IMR-90 (cell line): Measurements from ENCODE around the gene UST. TPM values are rescaled to one million over a fixed set of nuclear protein-coding genes. Genes with fewer than 3 reads are reported as not detected.

Source experiments
- ATAC-seq: fragments of 200-7000 bp; cut with Tn5 transposase; 2 replicates; pipeline ENCODE4 v1.9.1; 2020; ENCODE audit warnings: low read depth, mild to moderate bottlenecking, moderate library complexity
- BruUV-seq: library from RNA; stranded (reverse); fragments of 400-500 nt; replicated peaks from 2 replicates; lab custom pipeline; 2021; lab: Mats Ljungman, UMichigan
- CTCF ChIA-PET: fragments of 300-600 bp; formaldehyde crosslinking; extraction: SDS; loops from one replicate; lab custom pipeline; 2021; ENCODE audit warnings: antibody characterized with exemption; lab: Yijun Ruan, JAX
- POLR2A ChIA-PET: fragments of 300-600 bp; sonication (Branson Sonifier 250); formaldehyde crosslinking; loops from one replicate; lab custom pipeline; 2022; ENCODE audit warnings: antibody characterized with exemption; ENCODE audit not compliant: unreplicated experiment; lab: Charles Lee
- DNase-seq: peaks from one replicate; pipeline ENCODE4 v3.0.0; 2013
- H2AFZ ChIP-seq: replicated peaks from 2 replicates; pipeline ENCODE3; 2013; ENCODE audit warnings: low read length, mild to moderate bottlenecking; ENCODE audit not compliant: poor library complexity
- H2AK5ac ChIP-seq: 2 replicates; pipeline ENCODE4 v1.6.1; 2013; ENCODE audit warnings: low read depth, low read length, inconsistent platforms
- H2AK9ac ChIP-seq: replicated peaks from 2 replicates; pipeline ENCODE3; 2013; ENCODE audit warnings: mild to moderate bottlenecking, low read depth, low read length, moderate library complexity; ENCODE audit not compliant: poor library complexity
- H2BK120ac ChIP-seq: 2 replicates; pipeline ENCODE4 v1.6.1; 2013; ENCODE audit warnings: low read depth, low read length, inconsistent platforms
- H2BK15ac ChIP-seq: 3 replicates; pipeline ENCODE4 v1.6.1; 2013; ENCODE audit warnings: low read depth, low read length, inconsistent platforms
- H2BK20ac ChIP-seq: 2 replicates; pipeline ENCODE4 v1.6.1; 2013; ENCODE audit warnings: low read depth, mild to moderate bottlenecking, inconsistent platforms, low read length, moderate library complexity
- H2BK5ac ChIP-seq: 2 replicates; pipeline ENCODE4 v1.6.1; 2013; ENCODE audit warnings: mild to moderate bottlenecking, low read depth, low read length, inconsistent platforms; ENCODE audit not compliant: poor library complexity, severe bottlenecking
- H3K14ac ChIP-seq: replicated peaks from 2 replicates; pipeline ENCODE4 v1.6.1; 2013; ENCODE audit warnings: low read depth, low read length, inconsistent platforms
- H3K18ac ChIP-seq: 2 replicates; pipeline ENCODE4 v1.6.1; 2013; ENCODE audit warnings: low read depth, low read length, control low read depth
- H3K23ac ChIP-seq: 2 replicates; pipeline ENCODE4 v1.6.1; 2013; ENCODE audit warnings: low read depth, low read length, inconsistent platforms
- H3K27ac ChIP-seq: 2 replicates; pipeline ENCODE4 v1.5.1; 2013; ENCODE audit warnings: mild to moderate bottlenecking, control low read depth, low read length; ENCODE audit not compliant: insufficient read depth
- H3K27me3 ChIP-seq: 2 replicates; pipeline ENCODE4 v1.6.1; 2013; ENCODE audit warnings: low read length; ENCODE audit not compliant: control insufficient read depth, insufficient read depth
- H3K36me3 ChIP-seq: 2 replicates; pipeline ENCODE4 v1.6.1; 2013; ENCODE audit warnings: low read length, mixed read lengths; ENCODE audit not compliant: control insufficient read depth, insufficient read depth
- H3K4ac ChIP-seq: 2 replicates; pipeline ENCODE4 v1.6.1; 2013; ENCODE audit warnings: low read depth, low read length, inconsistent platforms
- H3K4me1 ChIP-seq: 2 replicates; pipeline ENCODE4 v1.6.1; 2013; ENCODE audit warnings: low read length, mixed read lengths; ENCODE audit not compliant: control insufficient read depth, insufficient read depth
- H3K4me2 ChIP-seq: 2 replicates; pipeline ENCODE4 v1.6.1; 2013; ENCODE audit warnings: low read depth, mild to moderate bottlenecking, control low read depth, low read length, moderate library complexity
- H3K4me3 ChIP-seq: 2 replicates; pipeline ENCODE4 v1.5.1; 2013; ENCODE audit warnings: low read depth, mild to moderate bottlenecking, control low read depth, low read length, moderate library complexity; ENCODE audit not compliant: insufficient read depth
- H3K56ac ChIP-seq: 2 replicates; pipeline ENCODE4 v1.6.1; 2013; ENCODE audit warnings: low read length, inconsistent platforms; ENCODE audit not compliant: insufficient read depth; ENCODE audit errors: extremely low read depth
- H3K79me1 ChIP-seq, 2 experiments: 2 replicates each; pipeline ENCODE4 v1.6.1; 2013; ENCODE audit warnings: low read length in 2 of 2, inconsistent platforms in 1 of 2, low read depth in 1 of 2
- H3K9ac ChIP-seq: 2 replicates; pipeline ENCODE4 v1.6.1; 2013; ENCODE audit warnings: low read depth, low read length, control low read depth
- H3K9me1 ChIP-seq: 2 replicates; pipeline ENCODE4 v1.6.1; 2013; ENCODE audit warnings: low read length, inconsistent platforms; ENCODE audit not compliant: insufficient read depth
- H3K9me3 ChIP-seq: 2 replicates; pipeline ENCODE4 v1.6.1; 2013; ENCODE audit warnings: low read length; ENCODE audit not compliant: control insufficient read depth, insufficient read depth
- H4K20me1 ChIP-seq: 2 replicates; pipeline ENCODE4 v1.6.1; 2013; ENCODE audit warnings: low read length, inconsistent platforms; ENCODE audit not compliant: insufficient read depth
- H4K5ac ChIP-seq: 2 replicates; pipeline ENCODE4 v1.6.1; 2013; ENCODE audit warnings: mild to moderate bottlenecking, low read depth, low read length, control low read depth
- H4K8ac ChIP-seq, 2 experiments: 2 replicates each; pipeline ENCODE4 v1.6.1; 2013; ENCODE audit warnings: low read depth in 2 of 2, low read length in 2 of 2, control low read depth in 1 of 2, inconsistent platforms in 1 of 2
- H4K91ac ChIP-seq: 2 replicates; pipeline ENCODE4 v1.6.1; 2013; ENCODE audit warnings: low read depth, low read length, inconsistent platforms; ENCODE audit not compliant: insufficient read depth
- CHD1 ChIP-seq: IDR thresholded peaks from 2 replicates; pipeline ENCODE4 v1.6.1; 2012; ENCODE audit warnings: low read depth, low read length, improper control_type of control experiment
- RAD21 ChIP-seq: IDR thresholded peaks from 2 replicates; pipeline ENCODE4 v1.6.1; 2012; ENCODE audit warnings: low read length, improper control_type of control experiment
- USF2 ChIP-seq: fragments of 150-350 bp; IDR thresholded peaks from 2 replicates; pipeline ENCODE4 v1.6.1; 2017; ENCODE audit warnings: mild to moderate bottlenecking, antibody characterized with exemption, low read length, low read depth
- WGBS, 2 experiments: methylation state at CpG; one replicate each; pipeline versions ENCODE4 v1.1.5 to v1.1.7; 2013; ENCODE audit warnings: missing lambda C conversion rate in 2 of 2; ENCODE audit not compliant: insufficient read length in 1 of 2; ENCODE audit errors: extremely low coverage in 2 of 2; 5-methylcytosine and 5-hydroxymethylcytosine counted together
- dilution Hi-C: fragments of 300-500 bp; cut with HindIII; formaldehyde crosslinking; loops from one replicate; pipeline ENCODE4 v1.14.3; 2018; ENCODE audit warnings: low sequenced_read_pairs; ENCODE audit not compliant: unreplicated experiment
- in situ Hi-C: fragments of 300-500 bp; cut with MboI; formaldehyde crosslinking; loops from 3 replicates; pipeline ENCODE4 v1.14.3; 2019; ENCODE audit warnings: low sequenced_read_pairs, inconsistent platforms, mixed read lengths
- intact Hi-C: fragments of 100-400 bp; cut with micrococcal nuclease; formaldehyde crosslinking; loops from 2 replicates; pipeline ENCODE4 v1.10.0; 2022
- polyA plus RNA-seq, 3 experiments: library from polyadenylated mRNA; depleted of rRNA; stranded (reverse); fragments of >200 nt; gene quantifications; 2 replicates each; pipeline ENCODE4 v1.2.3, GENCODE V29; 2012; ENCODE audit warnings: low replicate concordance in 1 of 3
- total RNA-seq: library from RNA; depleted of rRNA; stranded (reverse); fragments of >200 nt; gene quantifications from 2 replicates; pipeline ENCODE4 v1.2.3, GENCODE V29; 2012

Gene UST
- total and polyA plus RNA-seq, 2 of the 4 experiments (the other 2 are of a cell fraction) = 7.7 to 13.8 TPM

GRCh38 chr6:148883270-148883669 lies 136.4 kb downstream of the UST start:
- WGBS, 2 experiments = 100% methylated on average over 1 of the region's 2 CpGs; no CpG with 5 or more reads in 1 of the 2 experiments
- no TSS peak for BruUV-seq
- H3K23ac ChIP-seq = no peak overlapping the region
- no peak overlapping the region for H3K18ac ChIP-seq
- no peak overlapping the region for H4K91ac ChIP-seq
- H3K9me1 ChIP-seq = peaks cover 12% of the 10 kb centered on the region
- no peak overlapping the region for H2BK120ac ChIP-seq
- no peak overlapping the region for H2BK5ac ChIP-seq
- no peak overlapping the region for H2BK20ac ChIP-seq
- no peak overlapping the region for H3K9ac ChIP-seq
- H3K14ac ChIP-seq = no peak overlapping the region
- TF ChIP-seq CHD1 (no peak), RAD21 (no peak), USF2 (no peak)
- H3K9me3 ChIP-seq = no peaks in the 10 kb centered on the region
- DNase-seq (no peak), ATAC-seq (no peak)
- POLR2A ChIA-PET = no interaction called here
- no peak overlapping the region for H3K56ac ChIP-seq
- no peak overlapping the region for H4K5ac ChIP-seq
- in situ Hi-C loops (no loop called here), intact Hi-C loops (no loop called here), dilution Hi-C loops (no loop called here)
- H2AK5ac ChIP-seq = no peak overlapping the region
- H3K79me1 ChIP-seq = peaks cover 3 to 20% of the 10 kb centered on the region in 2 experiments
- no peak overlapping the region for H3K4me3 ChIP-seq
- no peak overlapping the region for H2AFZ ChIP-seq
- H4K20me1 ChIP-seq = peaks cover 20% of the 10 kb centered on the region
- no peak overlapping the region for H3K4ac ChIP-seq
- H4K8ac ChIP-seq = no peak overlapping the region
- no peak overlapping the region for H2AK9ac ChIP-seq
- H3K4me2 ChIP-seq = no peak overlapping the region
- no peak overlapping the region for H3K27ac ChIP-seq
- CTCF ChIA-PET = no interaction called here
- H2BK15ac ChIP-seq = no peak overlapping the region
- peaks cover 9% of the 10 kb centered on the region for H3K4me1 ChIP-seq
- no peaks in the 10 kb centered on the region for H3K27me3 ChIP-seq
- no peaks in the 10 kb centered on the region for H3K36me3 ChIP-seq
